Fibroblast of lung (primary cell): Measurements from ENCODE around the gene NEU2. TPM values are rescaled to one million over a fixed set of nuclear protein-coding genes. Genes with fewer than 3 reads are reported as not detected.

Experiments used
- DNase-seq, 2 donors: peaks; one replicate each; pipeline versions ENCODE4 v3.0.0 to v3.0.0-alpha.2; 2010; ENCODE audit warnings: low read depth in 2 of 2
- H2AFZ ChIP-seq: 2 replicates; pipeline ENCODE4 v1.5.1; 2012; ENCODE audit warnings: low read length, control low read depth, inconsistent platforms
- H3K27ac ChIP-seq: 2 replicates; pipeline ENCODE4 v1.5.1; 2011; ENCODE audit warnings: low read length, control low read depth; ENCODE audit not compliant: insufficient read depth
- H3K27me3 ChIP-seq: 2 replicates; pipeline ENCODE4 v1.5.1; 2011; ENCODE audit warnings: mild to moderate bottlenecking, low read length; ENCODE audit not compliant: control insufficient read depth, insufficient read depth
- H3K36me3 ChIP-seq: 2 replicates; pipeline ENCODE4 v1.5.1; 2011; ENCODE audit warnings: low read length; ENCODE audit not compliant: control insufficient read depth, insufficient read depth
- H3K4me1 ChIP-seq: 2 replicates; pipeline ENCODE4 v1.5.1; 2011; ENCODE audit warnings: low read length; ENCODE audit not compliant: control insufficient read depth, insufficient read depth; ENCODE audit errors: extremely low read depth
- H3K4me2 ChIP-seq: 2 replicates; pipeline ENCODE4 v1.5.1; 2011; ENCODE audit warnings: low read length, control low read depth; ENCODE audit not compliant: insufficient read depth; ENCODE audit errors: extremely low read depth
- H3K4me3 ChIP-seq, 4 experiments: fragments of 200-600 bp in 1 of 4; sonication (generic) in 1 of 4; replicated peaks in 1 of 4; 2 replicates each; pipeline ENCODE4 v1.5.1; 2011 to 2016; ENCODE audit warnings: low read length in 4 of 4, low read depth in 3 of 4, mild to moderate bottlenecking in 3 of 4, control low read depth in 2 of 4, inconsistent platforms in 1 of 4, mixed read lengths in 1 of 4; ENCODE audit not compliant: insufficient read depth in 1 of 4; ENCODE audit errors: control extremely low read depth in 1 of 4
- H3K79me2 ChIP-seq: 2 replicates; pipeline ENCODE4 v1.5.1; 2012; ENCODE audit warnings: mild to moderate bottlenecking, low read length, inconsistent platforms; ENCODE audit not compliant: control insufficient read depth, insufficient read depth
- H3K9ac ChIP-seq: 2 replicates; pipeline ENCODE4 v1.5.1; 2011; ENCODE audit warnings: mild to moderate bottlenecking, low read length, control low read depth; ENCODE audit not compliant: insufficient read depth
- H3K9me3 ChIP-seq: 2 replicates; pipeline ENCODE4 v1.5.1; 2012; ENCODE audit warnings: low read depth, low read length; ENCODE audit not compliant: control insufficient read depth, insufficient read depth
- H4K20me1 ChIP-seq: 2 replicates; pipeline ENCODE4 v1.5.1; 2011; ENCODE audit warnings: low read length; ENCODE audit not compliant: control insufficient read depth, insufficient read depth; ENCODE audit errors: extremely low read depth
- EZH2 ChIP-seq: IDR thresholded peaks from 2 replicates; pipeline ENCODE4 v1.5.1; 2012; ENCODE audit warnings: low read length, control low read depth, mild to moderate bottlenecking; ENCODE audit errors: missing control alignments
- polyA plus RNA-seq, 2 donors: library from polyadenylated mRNA; depleted of rRNA in 1 of 2; stranded (reverse) in 1 of 2; unstranded in 1 of 2; fragments of >200 nt; gene quantifications; 2 replicates each; pipeline ENCODE4 v1.2.1, GENCODE V29; 2011 to 2012; ENCODE audit warnings: missing spikeins in 1 of 2
- total RNA-seq: library from RNA; depleted of rRNA; stranded (reverse); fragments of >200 nt; gene quantifications from 2 replicates; pipeline ENCODE4 v1.2.1, GENCODE V29; 2014
- TF ChIP-seq, protein P1 (sequence below), 2 donors: IDR thresholded peaks in 1 of 2; conservative IDR thresholded peaks in 1 of 2; 1 replicate in 1 of 2; 2 replicates in 1 of 2; pipeline ENCODE4 v1.5.1; 2011 to 2012; ENCODE audit warnings: low read length in 2 of 2, control low read depth in 1 of 2, inconsistent platforms in 1 of 2, low read depth in 1 of 2, mild to moderate bottlenecking in 1 of 2

NEU2 gene
- total and polyA plus RNA-seq, 2 donors (not counting 1 experiment from before 2014, with no cell fraction given) = not detected

- Histone ChIP-seq H3K9ac (no peak overlapping the region), H3K4me1 (no peaks in the 10 kb centered on the region), H3K9me3 (no peaks in the 10 kb centered on the region), H3K4me2 (no peak overlapping the region), H3K36me3 (no peaks in the 10 kb centered on the region), H3K27ac (no peak overlapping the region), H2AFZ (no peak overlapping the region), H4K20me1 (no peaks in the 10 kb centered on the region), H3K27me3 (peaks cover under 1% of the 10 kb centered on the region), H3K79me2 (no peaks in the 10 kb centered on the region), H3K4me3 (no peak overlapping the region)
- TF ChIP-seq, protein P1, sequence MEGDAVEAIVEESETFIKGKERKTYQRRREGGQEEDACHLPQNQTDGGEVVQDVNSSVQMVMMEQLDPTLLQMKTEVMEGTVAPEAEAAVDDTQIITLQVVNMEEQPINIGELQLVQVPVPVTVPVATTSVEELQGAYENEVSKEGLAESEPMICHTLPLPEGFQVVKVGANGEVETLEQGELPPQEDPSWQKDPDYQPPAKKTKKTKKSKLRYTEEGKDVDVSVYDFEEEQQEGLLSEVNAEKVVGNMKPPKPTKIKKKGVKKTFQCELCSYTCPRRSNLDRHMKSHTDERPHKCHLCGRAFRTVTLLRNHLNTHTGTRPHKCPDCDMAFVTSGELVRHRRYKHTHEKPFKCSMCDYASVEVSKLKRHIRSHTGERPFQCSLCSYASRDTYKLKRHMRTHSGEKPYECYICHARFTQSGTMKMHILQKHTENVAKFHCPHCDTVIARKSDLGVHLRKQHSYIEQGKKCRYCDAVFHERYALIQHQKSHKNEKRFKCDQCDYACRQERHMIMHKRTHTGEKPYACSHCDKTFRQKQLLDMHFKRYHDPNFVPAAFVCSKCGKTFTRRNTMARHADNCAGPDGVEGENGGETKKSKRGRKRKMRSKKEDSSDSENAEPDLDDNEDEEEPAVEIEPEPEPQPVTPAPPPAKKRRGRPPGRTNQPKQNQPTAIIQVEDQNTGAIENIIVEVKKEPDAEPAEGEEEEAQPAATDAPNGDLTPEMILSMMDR (conservative IDR thresholded peaks at IDR 0.05 in 1 of 2, IDR thresholded peaks at IDR 0.05 in 1 of 2; ENCODE audit: low read depth in 1 of 2, low read length in 2 of 2) = no peak
- TF ChIP-seq EZH2 = no peak
- DNase-seq = no peak
Observed at GRCh38 chr2:233075141-233075965, 42.9 kb downstream of the NEU2 start.

- Histone ChIP-seq H3K4me2 (no peak overlapping the region), H3K4me1 (no peaks in the 10 kb centered on the region), H3K9me3 (no peaks in the 10 kb centered on the region), H3K9ac (no peak overlapping the region), H4K20me1 (no peaks in the 10 kb centered on the region), H3K79me2 (no peaks in the 10 kb centered on the region), H3K36me3 (no peaks in the 10 kb centered on the region), H3K4me3 (no peak overlapping the region), H3K27ac (no peak overlapping the region), H2AFZ (no peak overlapping the region), H3K27me3 (peaks cover 4% of the 10 kb centered on the region)
- no peak for DNase-seq
- TF ChIP-seq EZH2 = no peak
- TF ChIP-seq, protein P1 (conservative IDR thresholded peaks at IDR 0.05 in 1 of 2, IDR thresholded peaks at IDR 0.05 in 1 of 2; ENCODE audit: low read depth in 1 of 2, low read length in 2 of 2) = no peak
Observed at GRCh38 chr2:233075966-233076339, 43.5 kb downstream of the NEU2 start.

DNA sequence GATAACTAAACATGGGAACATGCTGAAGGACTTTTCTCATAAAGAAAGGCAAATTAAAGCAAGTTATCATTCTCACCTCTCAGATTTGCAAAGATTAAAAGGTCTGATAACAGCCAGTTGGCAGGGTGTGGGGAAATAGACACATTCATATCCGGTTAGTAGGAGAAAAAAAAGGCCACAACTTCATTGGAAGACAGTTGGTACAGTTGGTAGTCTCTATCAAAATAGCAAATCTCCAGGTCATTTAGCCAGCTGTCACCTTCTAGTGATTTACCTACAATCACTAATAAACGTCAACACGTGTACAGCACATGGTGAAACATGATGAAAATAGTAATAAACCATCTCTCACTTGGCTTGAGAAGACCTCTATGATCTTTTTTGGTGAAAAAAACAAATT is 44.3 kb downstream of the NEU2 start:
- no peak for TF ChIP-seq EZH2
- TF ChIP-seq, protein P1 (conservative IDR thresholded peaks at IDR 0.05 in 1 of 2, IDR thresholded peaks at IDR 0.05 in 1 of 2; ENCODE audit: low read depth in 1 of 2, low read length in 2 of 2) = no peak
- DNase-seq = no peak
- Histone ChIP-seq H3K4me2 (no peak overlapping the region), H3K9me3 (no peaks in the 10 kb centered on the region), H4K20me1 (no peaks in the 10 kb centered on the region), H3K9ac (no peak overlapping the region), H3K27ac (no peak overlapping the region), H3K4me3 (no peak overlapping the region), H3K4me1 (no peaks in the 10 kb centered on the region), H3K79me2 (no peaks in the 10 kb centered on the region), H2AFZ (no peak overlapping the region), H3K27me3 (peaks cover 4% of the 10 kb centered on the region), H3K36me3 (no peaks in the 10 kb centered on the region)
